GM18951 (cell line): ENCODE results near the gene DMAC2.
"Not testable (repeated sequence)": the region's sequence is repeated elsewhere in the genome, so short reads cannot be mapped to it uniquely, and the experiment has no call there.

Source experiments
- POLR2A ChIP-seq: IDR thresholded peaks from 4 replicates; pipeline ENCODE4 v1.6.1; 2011; ENCODE audit warnings: mild to moderate bottlenecking; ENCODE audit not compliant: insufficient read length, insufficient read depth; ENCODE audit errors: extremely low read depth
- in situ Hi-C: fragments of 300-500 bp; cut with MboI; formaldehyde crosslinking; loops from one replicate; pipeline ENCODE4 v1.12.0; 2022; ENCODE audit warnings: low sequenced_read_pairs, mixed read lengths, inconsistent platforms; ENCODE audit not compliant: unreplicated experiment

The DMAC2 gene

DNA sequence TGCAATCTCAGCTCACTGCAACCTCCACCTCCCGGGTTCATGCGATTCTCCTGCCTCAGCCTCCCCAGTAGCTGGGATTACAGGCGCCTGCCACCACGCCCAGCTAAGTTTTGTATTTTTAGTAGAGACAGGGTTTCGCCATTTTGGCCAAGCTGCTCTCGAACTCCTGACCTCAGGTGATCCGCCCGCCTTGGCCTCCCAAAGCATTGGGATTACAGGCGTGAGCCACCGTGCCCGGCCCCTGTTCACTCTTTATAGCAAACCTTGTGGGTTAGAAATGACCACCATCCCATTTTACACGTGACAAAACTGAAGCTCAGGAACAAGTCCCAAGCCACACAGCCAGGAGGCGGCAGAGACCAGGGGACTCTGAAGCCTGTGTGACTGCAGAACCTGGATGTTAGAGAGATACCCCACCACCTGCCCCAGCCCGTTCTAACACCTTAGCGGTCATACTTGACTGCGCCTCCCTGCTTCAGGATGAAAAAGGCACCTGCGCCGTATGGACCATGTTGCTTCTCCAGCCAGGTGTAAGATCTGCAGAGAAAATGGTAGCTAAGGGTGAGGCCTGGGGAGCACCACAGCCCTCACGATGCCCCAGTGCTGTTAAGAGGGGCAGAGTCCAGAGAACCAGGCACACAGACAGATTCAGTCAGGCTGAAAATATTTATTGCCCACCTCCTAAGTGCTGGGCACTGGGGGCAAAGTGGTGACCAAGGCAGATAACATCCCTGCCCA, 3.6 kb downstream of the DMAC2 start:
- in situ Hi-C loops = no loop called here
- no peak for TF ChIP-seq POLR2A

DNA sequence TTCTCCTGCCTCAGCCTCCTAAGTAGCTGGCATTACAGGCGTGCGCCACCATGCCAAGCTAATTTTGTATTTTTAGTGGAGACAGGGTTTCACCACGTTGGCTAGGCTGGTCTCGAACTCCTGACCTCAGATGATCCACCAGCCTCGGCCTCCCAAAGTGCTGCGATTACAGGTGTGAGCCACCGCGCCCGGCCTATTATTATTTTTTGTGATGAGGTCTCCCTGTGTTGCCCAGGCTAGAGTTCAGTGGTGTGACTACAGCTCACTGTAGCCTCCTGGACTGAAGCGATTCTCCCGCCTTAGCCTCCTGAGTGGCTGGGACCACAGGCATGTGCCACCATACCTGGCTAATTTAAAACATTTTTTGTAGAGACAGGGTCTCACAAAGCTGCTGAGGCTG, 4.3 kb downstream of the DMAC2 start:
- in situ Hi-C loops = not testable (repeated sequence)

DNA sequence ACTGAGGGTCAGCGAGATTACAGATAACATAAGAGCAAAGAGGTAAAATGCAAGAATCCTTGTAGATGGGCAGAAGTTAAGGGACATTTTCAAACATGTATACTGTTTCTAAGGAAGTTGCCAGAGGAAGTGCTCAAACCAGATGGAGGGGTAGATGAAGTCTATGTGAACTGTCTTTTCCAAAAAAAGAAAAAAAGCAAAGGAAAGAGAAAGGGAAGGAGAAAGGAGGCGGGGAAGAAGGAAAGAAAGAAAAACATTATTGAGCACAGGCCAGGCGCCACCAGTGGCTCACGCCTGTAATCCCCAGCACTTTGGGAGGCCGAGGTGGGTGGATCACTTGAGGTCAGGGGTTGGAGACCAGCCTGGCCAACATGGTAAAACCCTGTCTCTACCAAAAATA, 5.3 kb downstream of the DMAC2 start:
- in situ Hi-C loops = no loop called here
- TF ChIP-seq POLR2A = no peak

DNA sequence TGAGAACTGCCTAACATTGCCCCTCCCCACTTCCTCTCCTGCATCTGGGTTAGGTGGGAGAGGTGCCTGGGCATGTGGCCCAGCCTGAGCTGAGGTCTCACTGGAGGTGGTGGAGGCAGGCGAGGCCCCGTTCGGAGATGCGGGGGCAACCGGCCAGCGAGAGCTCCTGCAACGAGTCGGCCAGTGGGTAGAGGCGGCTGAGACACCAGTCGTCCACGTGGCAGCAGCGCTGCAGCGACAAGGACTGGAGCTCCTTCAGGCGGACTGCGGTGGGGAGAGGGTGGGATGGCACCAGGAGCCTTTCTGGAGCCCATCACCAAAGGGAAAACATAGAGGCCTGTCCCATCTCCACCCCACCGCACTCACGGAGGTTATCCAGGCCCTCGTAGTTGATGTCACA, 6.5 kb downstream of the DMAC2 start:
- in situ Hi-C loops = no loop called here

DNA sequence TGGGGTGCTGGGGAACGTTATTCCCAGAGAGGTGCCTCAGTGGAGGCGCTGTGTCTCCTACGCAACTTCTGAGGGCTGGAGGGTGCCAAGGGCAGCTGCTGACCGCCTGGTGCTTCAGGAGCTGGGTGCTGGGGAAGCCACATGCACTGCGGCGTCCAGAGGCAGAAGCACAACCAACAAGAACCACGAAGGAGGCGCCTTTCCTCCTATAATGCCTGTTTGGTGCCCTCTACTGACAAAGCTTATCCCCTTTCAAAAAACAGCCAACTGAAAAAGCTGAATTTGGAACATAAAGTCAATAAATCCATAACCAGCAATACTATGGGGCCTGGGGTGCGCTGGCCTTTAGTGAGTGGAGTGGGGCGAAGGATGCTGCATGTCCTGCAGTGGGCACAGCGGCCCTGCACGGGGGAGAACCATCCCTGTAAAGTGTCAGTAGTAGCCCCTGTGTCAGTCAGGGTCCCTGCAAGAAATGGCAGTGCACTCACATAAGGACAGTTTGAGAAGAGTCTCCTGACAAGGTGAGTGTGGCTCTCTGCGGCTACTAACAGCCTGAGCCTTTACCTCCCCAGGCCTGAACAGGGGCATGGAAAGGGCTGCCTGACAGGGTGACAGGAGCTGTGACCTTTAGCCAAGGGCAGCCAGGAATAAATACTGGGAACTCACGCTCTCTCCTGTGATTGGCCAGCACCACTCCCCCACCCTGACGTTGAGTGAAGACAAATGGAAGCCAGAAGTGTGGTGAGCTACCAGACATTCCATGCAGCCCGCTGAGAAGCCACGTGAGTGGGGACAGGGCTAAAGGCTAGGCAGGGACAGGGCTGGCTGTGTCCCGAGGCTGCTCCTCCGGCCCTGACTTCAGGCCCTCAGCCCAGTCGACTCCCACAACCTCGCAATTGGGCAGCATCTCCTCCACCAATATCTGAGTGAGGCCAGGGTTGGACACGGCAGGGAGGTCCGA, 8.0 kb downstream of the DMAC2 start:
- no peak for TF ChIP-seq POLR2A
- in situ Hi-C loops = no loop called here

More for the DNA sequence above, 6.5 kb downstream of the DMAC2 start:
- no peak for TF ChIP-seq POLR2A

DNA sequence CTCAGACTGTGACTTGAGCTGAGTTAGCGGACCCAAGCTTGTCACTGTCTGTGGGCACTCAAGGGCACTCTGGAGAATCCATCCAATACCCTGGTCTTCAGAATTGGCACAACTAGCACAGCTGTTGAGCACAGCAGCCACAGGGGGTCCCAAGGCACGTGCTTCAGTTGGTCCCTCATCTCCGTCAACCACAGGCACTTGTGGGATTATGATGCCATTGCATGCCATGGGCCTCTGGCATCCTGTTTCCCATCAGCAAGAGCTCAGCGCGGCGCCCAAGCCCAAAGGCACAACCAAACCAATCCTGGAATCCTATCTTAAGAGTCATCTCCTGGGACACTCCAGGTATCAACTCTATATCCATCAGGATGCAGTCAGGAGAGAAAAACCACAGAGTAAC, 8.8 kb downstream of the DMAC2 start:
- in situ Hi-C loops = no loop called here
- TF ChIP-seq POLR2A = no peak

DNA sequence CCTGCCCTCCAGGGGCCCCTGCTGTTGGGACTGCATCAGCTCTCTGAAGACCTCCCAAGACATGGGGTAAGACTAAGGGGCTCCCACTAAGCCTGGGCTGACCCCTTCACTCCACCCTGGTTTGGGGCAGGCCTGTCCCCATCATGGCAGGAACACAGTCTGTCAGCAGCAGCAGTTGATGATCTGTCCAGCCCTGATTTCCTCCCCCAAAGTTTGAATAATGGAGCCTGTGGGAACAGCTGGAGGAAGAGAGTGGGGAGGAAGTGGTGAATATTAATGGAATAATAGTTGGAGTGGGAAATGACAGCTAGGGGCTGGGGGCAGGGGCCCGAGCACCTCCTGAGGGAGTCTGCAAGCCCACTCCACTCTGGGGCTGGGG, 11.2 kb downstream of the DMAC2 start:
- TF ChIP-seq POLR2A = no peak
- in situ Hi-C loops = no loop called here

DNA sequence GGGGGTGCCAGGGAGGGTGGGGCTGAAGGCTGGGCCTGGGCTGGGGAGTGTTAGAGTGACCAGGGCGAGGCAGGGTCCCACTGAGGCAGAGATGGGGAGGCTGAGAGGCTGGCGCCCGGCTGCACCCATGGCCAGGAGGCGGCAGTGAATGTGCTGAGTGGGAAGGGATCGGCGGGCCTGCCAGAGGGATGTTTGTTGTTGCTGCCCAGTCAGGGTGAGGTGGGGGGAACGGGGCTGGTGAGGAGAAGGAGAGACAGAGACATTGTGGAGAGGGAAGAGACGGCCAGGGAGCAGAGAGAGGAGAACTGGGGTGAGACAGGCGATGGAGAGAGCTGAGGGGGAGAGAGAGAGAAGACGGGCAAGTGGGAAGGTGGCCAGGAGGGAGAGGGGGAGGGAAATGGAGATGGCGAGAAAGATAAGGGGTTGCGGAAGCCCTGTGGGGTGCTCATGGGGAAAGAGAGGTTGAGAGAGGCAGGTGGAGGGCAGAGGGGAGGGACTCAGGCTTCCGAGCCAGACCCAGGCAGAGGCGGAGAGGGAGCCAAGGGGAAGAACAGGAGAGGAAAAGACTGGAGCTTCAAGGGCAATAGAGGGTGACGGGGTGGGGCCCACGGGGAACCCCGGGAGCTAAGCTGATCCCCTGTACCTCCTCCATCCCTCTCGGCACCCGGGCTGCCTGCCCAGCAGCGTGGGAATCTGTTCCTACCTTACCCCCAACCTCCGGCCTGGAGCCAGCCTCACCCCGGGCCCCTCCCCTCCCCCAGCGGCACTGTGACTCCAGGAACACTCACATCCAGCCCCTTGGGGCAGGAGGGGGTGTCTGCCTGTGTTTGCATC, 11.8 kb downstream of the DMAC2 start:
- no peak for TF ChIP-seq POLR2A
- in situ Hi-C loops = no loop called here

DNA sequence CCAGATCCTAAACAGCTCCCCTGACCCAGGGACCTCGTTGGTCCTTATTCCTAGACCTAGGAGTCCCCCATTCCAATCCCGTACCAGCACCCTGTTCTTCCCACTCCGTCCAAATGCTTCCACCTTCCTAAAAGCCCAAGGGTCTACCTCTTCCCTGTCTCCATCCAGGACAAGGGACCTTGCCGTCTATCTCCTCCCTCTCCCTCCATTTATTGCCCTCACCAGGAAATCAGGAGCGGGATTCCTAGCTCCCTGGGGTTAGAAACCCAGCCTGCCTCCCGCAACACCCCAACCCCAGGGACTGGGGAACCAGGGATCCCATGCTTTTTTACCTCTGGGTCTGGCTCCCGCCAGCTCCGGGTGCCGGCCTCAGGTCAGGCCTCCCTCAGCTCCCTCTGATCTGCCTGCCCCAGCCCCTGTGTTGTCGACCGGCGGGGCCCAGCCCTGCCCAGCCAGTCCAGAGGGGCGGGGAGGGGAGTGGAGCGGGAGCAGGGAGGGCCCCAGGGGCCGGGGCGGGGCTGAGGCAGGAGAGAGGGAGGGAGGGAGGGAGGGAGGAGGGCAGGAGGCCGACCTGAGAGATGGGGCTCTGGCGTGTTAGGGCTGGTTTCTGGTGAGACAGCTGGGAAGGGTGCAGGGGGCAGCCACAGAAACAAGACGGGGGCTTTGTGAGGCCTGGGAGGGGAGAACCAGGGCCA, 12.6 kb downstream of the DMAC2 start, which contains the start of gene B3GNT8:
B3GNT8 (minus strand) TSS at position 423 of the 695 bp plus-strand sequence. CDS start 596 bp downstream, outside the sequence.
- in situ Hi-C loops = no loop called here

DNA sequence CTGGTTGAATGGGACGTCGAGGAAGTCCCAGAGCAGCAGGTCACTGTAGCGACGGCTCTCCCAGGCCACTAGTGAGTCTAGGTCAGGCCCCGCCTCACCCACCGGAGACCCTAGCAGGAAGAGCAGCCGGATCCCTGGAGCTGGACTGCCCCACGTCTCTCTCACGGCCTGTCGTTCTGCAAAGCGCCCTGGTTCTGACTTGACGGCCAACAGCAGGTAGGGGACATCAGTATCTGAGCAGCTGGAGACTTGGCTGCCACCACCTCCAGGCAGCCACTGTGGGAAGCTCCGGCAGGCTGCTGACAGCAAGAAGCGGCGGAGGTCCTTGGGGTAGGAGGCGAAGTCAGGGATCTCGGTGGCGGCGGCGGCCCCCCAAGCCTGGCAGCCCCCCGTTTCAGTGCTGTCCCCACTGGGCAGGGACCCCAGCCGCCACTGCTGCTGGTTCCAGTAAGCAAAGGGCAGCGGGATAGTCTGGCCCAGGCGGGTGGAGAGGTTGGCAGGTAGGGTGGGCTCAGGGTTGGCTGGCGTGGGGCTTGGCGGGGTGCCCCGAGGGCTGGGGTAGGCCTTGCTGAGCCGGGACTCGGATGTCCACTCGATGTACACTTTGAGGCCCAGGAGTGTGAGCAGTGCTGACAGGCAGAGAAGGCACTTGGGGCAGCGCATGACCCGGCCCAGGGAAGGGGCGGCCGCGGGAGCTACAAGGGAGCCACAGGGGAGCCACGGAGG, 13.4 kb downstream of the DMAC2 start:
- in situ Hi-C loops = no loop called here

More for the DNA sequence above, 12.6 kb downstream of the DMAC2 start, which contains the start of gene B3GNT8:
- no peak for TF ChIP-seq POLR2A

DNA sequence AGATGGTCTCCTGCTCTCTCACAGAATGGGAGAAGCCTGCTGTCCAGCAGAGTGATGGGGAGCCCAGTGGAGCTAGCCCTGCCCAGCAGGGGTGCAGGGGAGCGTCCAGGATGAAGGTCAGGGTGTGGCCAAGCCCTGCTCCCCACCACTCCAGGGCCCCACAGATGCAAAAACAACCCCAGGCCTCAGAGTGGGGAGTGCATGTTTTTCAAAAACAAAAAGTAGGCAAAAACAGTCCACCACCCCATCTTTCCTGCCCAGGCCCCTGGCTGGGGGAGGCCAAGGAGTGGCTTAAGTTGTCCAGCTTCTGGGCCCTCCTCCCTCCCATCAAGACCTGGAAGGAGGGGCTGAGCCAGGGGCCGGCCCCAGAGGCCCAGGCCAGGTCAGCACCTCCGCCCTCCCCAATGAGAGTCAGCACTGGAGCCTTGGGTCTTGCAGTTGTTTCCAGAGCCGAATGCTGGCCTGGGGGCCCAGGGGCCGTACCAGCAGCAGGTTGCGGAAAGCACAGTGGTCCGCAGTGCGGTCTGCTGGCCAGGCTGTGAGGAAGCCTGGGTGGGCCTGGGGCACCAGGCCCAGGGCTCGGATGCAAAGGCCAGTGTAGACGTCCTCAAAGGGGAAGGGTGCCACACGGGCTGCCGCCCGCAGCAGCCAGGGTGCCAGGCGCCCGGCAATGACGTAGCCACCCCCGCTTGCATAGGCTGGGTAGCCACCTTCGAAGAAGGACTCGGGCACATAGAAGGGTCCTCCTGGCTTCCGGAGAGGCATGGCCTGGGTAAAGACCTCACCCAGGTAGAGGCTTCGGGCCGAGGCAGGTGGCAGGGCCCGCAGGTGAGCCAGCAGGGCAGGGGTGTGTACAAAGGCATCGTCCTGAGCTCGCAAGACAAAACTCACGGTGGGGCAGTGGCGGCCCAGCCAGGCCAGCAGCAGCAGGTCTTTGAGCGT, 14.3 kb downstream of the DMAC2 start:
- in situ Hi-C loops = no loop called here

More for the DNA sequence above, 13.4 kb downstream of the DMAC2 start:
- no peak for TF ChIP-seq POLR2A

More for the DNA sequence above, 14.3 kb downstream of the DMAC2 start:
- no peak for TF ChIP-seq POLR2A
